ENCODE results near the gene SLF1. TPM values are rescaled to one million over a fixed set of nuclear protein-coding genes. Genes with fewer than 3 reads are reported as not detected.

The SLF1 gene
- total and polyA plus RNA-seq, 9 donors = 2.4 to 11.2 (median 4.9) TPM

- 20 to 24% (median 22%) methylated on average over 5 of the region's 5 CpGs for WGBS, 3 donors
- Histone ChIP-seq H3K4me1 (ENCODE audit: insufficient read depth) (no peaks in the 10 kb centered on the region), H3K27me3 (no peaks in the 10 kb centered on the region), H3K36me3 (no peaks in the 10 kb centered on the region), H3K27ac (no peak overlapping the region), H3K4me3 (no peak overlapping the region), H3K9me3 (no peaks in the 10 kb centered on the region)
- intact Hi-C loops (cut with DNase I) = no loop called here
- TF ChIP-seq EP300 (IDR thresholded peaks at IDR 0.05) (no peak), POLR2A (IDR thresholded peaks at IDR 0.05) (no peak), CTCF (IDR thresholded peaks at IDR 0.05) (no peak)
- no peak for DNase-seq
Observed at GRCh38 chr5:94693043-94693822, 74.8 kb downstream of the SLF1 start.

GRCh38 chr5:94693845-94694370, 75.4 kb downstream of the SLF1 start:
- no peak for TF ChIP-seq CTCF (IDR thresholded peaks at IDR 0.05)
- TF ChIP-seq EP300 (IDR thresholded peaks at IDR 0.05) = no peak
- no peak for TF ChIP-seq POLR2A (IDR thresholded peaks at IDR 0.05)
- intact Hi-C loops (cut with DNase I) = no loop called here
- 11 to 29% (median 15%) methylated on average over 1 of the region's 1 CpG for WGBS, 3 donors
- Histone ChIP-seq H3K9me3 (no peaks in the 10 kb centered on the region), H3K4me1 (ENCODE audit: insufficient read depth) (no peaks in the 10 kb centered on the region), H3K27me3 (no peaks in the 10 kb centered on the region), H3K36me3 (no peaks in the 10 kb centered on the region), H3K4me3 (no peak overlapping the region), H3K27ac (no peak overlapping the region)
- DNase-seq = no peak

DNA sequence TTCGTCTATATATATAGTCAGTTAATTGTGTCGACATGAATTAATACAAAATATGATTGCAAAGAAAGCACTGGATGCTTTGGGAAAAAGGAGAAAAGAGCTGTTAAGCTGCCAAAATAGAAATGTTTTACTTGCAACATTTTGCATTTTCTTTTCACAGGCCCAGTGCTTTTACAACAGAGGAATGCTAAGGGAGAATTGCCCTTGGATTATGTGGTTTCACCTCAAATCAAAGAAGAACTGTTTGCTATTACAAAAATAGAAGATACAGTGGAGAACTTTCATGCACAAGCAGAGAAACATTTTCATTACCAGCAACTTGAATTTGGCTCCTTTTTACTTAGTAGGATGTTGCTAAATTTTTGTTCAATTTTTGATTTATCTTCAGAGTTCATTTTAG, 76.2 kb downstream of the SLF1 start:
- Histone ChIP-seq H3K4me1 (ENCODE audit: insufficient read depth) (no peaks in the 10 kb centered on the region), H3K4me3 (no peak overlapping the region), H3K36me3 (no peaks in the 10 kb centered on the region), H3K27me3 (no peaks in the 10 kb centered on the region), H3K27ac (no peak overlapping the region), H3K9me3 (no peaks in the 10 kb centered on the region)
- intact Hi-C loops (cut with DNase I) = no loop called here
- DNase-seq = no peak
- WGBS, 3 donors = 28 to 39% (median 31%) methylated on average over 2 of the region's 2 CpGs
- TF ChIP-seq EP300 (IDR thresholded peaks at IDR 0.05) = no peak
- no peak for TF ChIP-seq POLR2A (IDR thresholded peaks at IDR 0.05)
- TF ChIP-seq CTCF (IDR thresholded peaks at IDR 0.05) = no peak

GRCh38 chr5:94698197-94698596, 79.7 kb downstream of the SLF1 start:
- TF ChIP-seq CTCF (IDR thresholded peaks at IDR 0.05) (no peak), POLR2A (IDR thresholded peaks at IDR 0.05) (no peak), EP300 (IDR thresholded peaks at IDR 0.05) (no peak)
- intact Hi-C loops (cut with DNase I) = no loop called here
- Histone ChIP-seq H3K9me3 (no peaks in the 10 kb centered on the region), H3K36me3 (no peaks in the 10 kb centered on the region), H3K4me3 (no peak overlapping the region), H3K27me3 (no peaks in the 10 kb centered on the region), H3K27ac (no peak overlapping the region), H3K4me1 (ENCODE audit: insufficient read depth) (no peaks in the 10 kb centered on the region)
- no peak for DNase-seq
- 91 to 94% (median 93%) methylated on average over 5 of the region's 5 CpGs for WGBS, 3 donors

All from ovary (tissue), 9 donors.